Stimulated activated CD8-positive, alpha-beta memory T cell treated with anti-CD3 and anti-CD28 coated beads, Interleukin-12 subunit alpha, Interleukin-12 subunit beta, amount 100 ng/mL, for 24 hours (primary cell): Measurements from ENCODE around the gene MORF4L1.
A peak's percentile ranks its signal among the peaks of the same experiment; 100 is the strongest.
"Not testable (repeated sequence)": the region's sequence is repeated elsewhere in the genome, so short reads cannot be mapped to it uniquely, and the experiment has no call there.

Experiments used
- DNase-seq: peaks from one replicate; pipeline ENCODE4 v3.0.0-alpha.2; 2020; ENCODE audit errors: extremely low read depth

The MORF4L1 gene

DNA sequence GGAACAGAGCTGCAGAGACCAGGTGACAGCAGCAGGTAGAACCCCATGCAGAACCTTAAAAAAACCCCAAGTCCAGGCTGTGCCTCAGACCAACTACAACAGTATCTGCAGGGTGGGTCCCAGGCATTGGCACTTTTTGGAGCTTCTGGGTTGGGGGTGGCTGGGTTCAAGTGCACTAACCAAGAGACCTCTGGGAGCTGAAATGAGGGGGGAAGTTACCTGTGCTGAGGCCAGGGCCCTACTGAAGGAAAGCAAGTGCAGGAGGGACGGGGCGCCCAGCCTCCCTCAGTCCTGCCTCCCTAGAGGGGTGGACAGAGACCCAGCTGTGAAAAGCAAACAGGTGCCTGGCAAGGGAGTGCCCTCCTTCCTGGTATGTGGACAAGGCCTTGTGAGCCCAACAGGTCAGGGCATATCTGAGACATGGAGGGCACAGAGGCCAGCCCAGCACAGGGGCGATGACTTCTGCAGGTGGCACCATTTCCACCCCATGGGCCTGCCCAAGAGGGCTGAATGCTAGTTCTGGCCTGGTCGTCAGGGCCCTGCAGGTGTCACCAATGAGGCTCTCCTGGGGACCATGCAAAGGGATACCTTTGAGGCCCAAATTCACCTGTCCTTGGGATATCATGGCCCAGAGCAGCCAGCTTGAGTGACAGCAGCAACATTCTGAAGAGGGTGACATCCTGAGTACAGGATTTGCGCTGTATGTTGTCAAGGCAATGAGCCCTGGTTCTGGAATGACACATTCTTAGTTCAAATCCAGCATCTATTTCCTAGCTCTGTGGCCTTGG is 53.5 kb downstream of the MORF4L1 start:
- DNase-seq, result no peak

DNA sequence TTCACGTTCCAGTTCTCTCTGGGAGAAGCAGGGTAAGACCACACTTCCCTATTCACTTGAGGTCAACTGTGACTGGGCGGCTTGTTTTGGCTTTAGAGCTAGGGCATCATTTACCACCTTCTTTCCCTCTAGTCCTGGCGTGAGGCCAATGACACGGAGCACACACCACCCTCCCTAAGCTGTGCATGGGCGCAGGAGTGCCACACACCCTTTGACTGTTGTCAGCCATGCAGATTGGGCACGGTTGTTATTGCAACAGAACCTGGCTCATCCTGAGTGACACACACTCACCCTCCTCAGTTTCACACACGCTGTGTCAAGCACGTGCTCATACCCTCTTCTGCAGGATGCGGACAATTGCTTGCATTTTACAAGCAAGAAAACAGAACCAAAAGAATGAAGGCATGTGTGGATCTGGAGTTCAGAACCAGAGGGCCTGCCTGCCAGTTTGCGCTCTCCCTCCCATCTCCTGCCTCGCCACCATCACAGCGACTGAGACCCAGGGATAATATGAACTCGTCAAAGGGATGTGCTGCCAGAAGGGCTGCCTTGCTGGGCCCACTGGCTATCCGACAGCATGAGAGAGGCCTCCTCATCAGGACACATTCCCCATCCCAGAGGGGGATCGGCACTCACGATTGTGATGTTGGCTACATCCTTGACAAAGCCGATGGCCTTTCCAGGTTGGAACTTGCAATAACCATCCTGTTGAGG is 54.5 kb downstream of the MORF4L1 start:
- no peak for DNase-seq

- DNase-seq, result not testable (repeated sequence)
These were observed 55.5 kb downstream of the MORF4L1 start for GRCh38 chr15:78928176-78928575.

DNA sequence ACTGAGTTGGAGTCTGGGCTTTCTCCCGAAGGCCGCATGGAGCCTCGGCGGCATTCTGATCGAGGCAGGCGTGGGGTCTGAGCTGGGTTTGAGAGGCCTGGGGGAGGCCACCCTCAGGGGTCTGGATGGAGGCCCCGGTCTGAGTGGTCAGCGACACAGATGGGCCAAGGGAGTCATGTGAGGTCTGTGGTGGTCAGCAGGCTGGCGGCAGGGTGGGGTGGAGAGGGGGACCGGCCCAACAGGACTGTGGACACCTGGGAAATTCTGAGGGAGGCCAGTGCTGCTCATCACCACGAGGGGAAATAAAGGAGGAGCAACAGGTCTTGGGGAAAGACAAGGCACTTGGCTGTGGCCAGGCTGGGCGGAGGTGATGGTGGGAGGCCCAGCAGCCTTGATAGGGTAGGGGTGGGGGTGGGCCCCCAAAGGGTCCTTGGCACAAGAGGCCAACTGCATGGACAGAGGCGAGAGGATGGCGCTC is 56.0 kb downstream of the MORF4L1 start:
- no peak for DNase-seq

GRCh38 chr15:78929536-78930264 is 57.0 kb downstream of the MORF4L1 start:
- DNase-seq, result no peak

DNA sequence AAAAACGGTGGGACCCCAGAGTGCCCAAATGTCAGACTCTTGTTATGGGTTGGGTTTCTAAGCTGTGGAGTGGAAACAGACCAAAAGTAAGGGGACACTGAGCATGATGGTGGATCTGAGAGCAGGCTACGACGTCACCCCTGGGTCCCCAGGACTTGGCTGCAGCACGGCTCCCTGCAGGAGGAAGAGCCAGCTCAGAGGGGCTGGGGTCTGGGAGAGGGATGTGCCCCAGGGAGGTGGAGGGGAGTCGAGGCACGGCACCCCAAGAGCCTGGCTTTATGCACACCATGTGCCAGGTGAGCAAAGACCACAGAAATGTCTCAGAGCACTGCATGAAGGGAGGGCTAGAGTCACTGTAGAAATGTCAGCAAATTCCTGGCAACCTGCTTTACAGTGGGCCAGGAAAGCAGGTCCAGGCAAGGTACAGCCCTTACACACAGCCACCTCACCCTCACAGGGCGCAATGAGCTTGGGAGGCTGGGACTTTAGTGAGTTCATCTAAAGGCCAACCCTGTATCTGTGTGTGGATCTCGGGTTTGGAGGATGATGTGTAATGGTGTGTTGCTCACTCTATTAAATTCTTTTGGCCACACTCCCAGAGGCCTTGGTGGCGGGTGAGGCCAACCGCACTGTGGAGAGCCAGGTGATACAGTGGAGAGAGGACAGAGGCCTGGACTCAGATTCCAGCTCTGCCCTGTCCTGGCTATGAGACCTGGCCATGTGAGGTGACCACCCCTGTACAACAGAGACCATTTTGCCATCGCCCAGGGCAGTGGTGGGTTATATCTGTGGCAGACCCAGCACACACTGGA is 58.1 kb downstream of the MORF4L1 start:
- DNase-seq, result no peak

GRCh38 chr15:78931439-78932257 is 59.0 kb downstream of the MORF4L1 start:
- no peak for DNase-seq

- no peak for DNase-seq
These were observed 59.6 kb downstream of the MORF4L1 start for GRCh38 chr15:78932258-78932808.

GRCh38 chr15:78933187-78933822 is 60.6 kb downstream of the MORF4L1 start:
- DNase-seq, result no peak

GRCh38 chr15:78933823-78934654 is 61.3 kb downstream of the MORF4L1 start:
- no peak for DNase-seq

DNA sequence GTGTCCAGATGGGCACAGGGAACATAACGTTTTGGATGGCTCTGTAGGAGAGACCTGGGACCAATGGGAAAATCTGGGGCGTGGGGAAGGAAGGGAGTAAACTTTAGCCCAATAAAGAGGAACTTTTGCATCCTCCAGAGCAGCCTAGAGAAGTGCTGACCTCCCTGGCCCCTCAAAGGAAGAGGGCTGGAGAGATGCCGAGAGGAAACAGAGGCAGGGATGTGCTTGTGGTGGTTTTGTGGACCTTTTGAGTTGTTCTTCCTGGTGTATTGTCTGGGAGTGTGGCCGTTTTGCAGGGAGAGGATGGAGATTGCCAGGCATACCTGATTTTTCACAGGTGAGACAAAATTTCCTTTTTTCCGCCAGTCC is 61.9 kb downstream of the MORF4L1 start:
- no peak for DNase-seq

DNA sequence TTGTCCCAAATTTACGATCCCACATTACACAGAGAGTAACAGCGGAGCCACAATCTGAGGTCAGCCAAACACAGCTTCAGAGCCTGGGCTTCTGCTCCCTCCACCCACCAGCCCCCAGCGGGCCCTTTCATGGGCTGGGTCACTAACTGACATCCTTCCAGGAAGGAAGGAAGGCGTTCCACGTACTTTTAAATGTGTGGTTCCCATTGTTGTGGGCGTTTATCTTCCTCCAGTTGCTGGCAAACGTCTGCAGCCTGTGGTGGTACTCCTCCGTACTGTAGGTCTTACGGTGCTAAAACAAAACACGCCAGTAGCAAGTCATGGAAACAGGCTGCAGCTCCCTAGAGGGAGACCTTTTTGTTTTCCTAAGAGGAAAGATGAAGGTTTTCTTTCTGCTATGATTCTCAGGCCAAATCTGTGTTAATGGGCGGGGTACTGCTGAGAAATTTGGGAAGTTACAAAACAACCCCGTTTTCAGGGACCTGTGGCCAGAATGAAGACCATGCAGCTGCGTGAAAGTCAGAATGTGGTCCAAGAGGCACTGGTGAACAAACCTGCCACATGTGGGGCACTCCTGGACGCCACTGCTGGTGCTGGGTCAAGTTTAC is 64.5 kb downstream of the MORF4L1 start:
- no peak for DNase-seq

GRCh38 chr15:78938658-78939488 is 66.2 kb downstream of the MORF4L1 start:
- no peak for DNase-seq

DNA sequence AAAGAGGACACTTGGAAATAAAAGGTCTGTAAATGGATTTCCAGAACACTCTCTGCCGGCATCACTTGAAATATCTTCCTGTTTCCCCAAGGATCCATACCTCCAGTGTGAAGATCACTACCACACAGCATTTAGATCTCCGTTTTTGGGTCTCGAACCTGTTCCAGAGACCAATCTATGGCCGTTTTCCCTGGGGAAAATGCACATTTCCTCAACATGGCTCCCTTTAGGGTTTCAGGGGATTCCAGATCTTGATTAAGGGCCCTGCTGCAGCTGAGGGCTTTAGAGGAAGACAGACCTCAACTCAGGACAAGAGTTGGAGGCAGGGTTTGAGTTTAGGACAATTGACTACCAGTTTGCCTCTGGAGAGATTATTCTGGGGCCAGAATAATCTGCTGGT is 70.1 kb downstream of the MORF4L1 start:
- no peak for DNase-seq

DNA sequence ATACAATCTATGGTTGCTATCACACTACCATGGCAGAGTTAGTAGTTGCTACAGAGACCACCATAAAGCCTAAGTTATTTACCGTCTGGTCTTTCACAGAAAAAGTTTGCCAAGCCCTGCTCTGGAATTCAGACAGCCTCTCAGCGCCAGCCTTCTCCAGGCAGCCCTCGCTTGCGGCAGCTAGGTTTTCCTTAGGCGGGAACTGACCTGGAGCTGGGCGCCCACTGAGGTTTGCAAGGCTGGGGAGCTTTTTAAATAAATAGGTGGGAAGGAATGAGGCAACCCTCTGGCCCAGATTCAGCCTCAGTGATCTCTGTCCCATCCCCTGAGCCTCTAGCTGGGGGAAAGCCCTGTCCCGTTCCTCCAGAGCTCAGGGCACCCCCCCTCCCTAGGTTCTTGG is 71.0 kb downstream of the MORF4L1 start:
- no peak for DNase-seq

DNA sequence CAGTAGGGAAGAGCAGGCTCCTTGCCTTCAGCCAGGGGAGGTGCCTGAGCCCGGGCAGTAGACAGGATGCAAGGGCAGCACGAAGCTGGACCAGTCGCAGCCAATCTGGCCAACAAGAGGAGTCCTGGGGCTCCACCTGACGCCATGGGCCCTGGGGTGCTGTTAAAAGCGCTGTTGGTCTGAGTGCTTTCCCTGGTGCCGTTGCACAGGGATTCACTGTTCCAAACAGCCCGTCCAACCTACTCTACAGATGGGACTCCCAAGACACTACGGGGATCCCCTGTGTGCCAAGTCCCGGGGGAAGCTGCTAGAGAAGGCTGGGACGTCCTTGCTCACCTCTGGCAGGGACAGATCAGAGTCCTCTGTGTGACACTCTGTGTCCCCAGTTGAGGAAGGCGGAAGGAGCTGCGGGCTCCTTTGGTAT is 71.5 kb downstream of the MORF4L1 start:
- DNase-seq, result no peak

DNA sequence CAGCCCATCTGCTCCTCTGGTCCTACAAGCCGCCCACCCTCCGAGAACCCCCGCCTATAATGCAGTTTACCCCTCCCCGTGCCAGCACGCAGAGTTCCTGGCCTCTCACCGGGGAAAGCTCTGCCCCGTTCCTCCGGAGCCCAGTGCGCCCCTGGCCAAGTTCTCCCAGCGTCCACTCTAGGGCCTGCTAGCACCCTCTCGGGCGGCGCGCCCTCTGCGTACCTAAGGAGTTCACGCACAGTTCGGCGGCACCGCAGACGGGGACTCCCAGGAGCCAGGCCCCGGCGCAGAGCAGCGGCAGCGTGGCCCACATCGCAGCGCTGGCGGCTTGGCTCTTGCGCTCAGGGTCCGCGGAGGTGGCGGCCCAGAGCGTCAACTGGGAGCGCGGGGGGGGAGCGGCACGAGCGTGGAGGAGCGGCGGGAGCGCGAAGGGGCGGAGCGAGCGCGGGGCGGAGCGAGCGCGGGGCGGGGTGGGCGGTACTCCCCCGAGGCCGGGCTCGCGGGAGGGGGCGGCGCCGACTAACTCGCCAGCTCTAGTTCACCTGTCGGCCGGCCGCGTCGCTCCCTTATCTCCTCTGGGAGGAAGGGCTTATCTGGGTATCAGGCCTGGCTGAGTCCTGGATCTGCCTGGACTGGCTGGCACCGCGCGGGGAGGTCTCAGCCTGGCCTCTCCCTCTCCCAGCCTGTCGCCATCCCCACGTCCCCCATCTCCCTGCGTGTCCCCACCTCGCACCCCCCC is 72.1 kb downstream of the MORF4L1 start, which contains the start of gene CTSH:
Gene CTSH, minus strand, starts transcription at position 378 of the 739 bp plus-strand sequence. Its CDS starts 65 bp downstream, at position 313.
- peak; percentile 36 for DNase-seq
